ENCODE data around the gene ZBED1. TPM values are rescaled to one million over a fixed set of nuclear protein-coding genes. Genes with fewer than 3 reads are reported as not detected.
"Not testable (repeated sequence)": the region's sequence is repeated elsewhere in the genome, so short reads cannot be mapped to it uniquely, and the experiment has no call there.

Gene ZBED1
- total and polyA plus RNA-seq, 2 donors from 2014 or later: 20.6 to 40.7 TPM

GRCh38 chrX:2536974-2537373 lies 36.2 kb upstream of the ZBED1 start:
- TF ChIP-seq, protein P1, sequence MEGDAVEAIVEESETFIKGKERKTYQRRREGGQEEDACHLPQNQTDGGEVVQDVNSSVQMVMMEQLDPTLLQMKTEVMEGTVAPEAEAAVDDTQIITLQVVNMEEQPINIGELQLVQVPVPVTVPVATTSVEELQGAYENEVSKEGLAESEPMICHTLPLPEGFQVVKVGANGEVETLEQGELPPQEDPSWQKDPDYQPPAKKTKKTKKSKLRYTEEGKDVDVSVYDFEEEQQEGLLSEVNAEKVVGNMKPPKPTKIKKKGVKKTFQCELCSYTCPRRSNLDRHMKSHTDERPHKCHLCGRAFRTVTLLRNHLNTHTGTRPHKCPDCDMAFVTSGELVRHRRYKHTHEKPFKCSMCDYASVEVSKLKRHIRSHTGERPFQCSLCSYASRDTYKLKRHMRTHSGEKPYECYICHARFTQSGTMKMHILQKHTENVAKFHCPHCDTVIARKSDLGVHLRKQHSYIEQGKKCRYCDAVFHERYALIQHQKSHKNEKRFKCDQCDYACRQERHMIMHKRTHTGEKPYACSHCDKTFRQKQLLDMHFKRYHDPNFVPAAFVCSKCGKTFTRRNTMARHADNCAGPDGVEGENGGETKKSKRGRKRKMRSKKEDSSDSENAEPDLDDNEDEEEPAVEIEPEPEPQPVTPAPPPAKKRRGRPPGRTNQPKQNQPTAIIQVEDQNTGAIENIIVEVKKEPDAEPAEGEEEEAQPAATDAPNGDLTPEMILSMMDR (IDR thresholded peaks at IDR 0.05; ENCODE audit: borderline replicate concordance, extremely low read depth, insufficient read depth): no peak
- peaks cover 2% of the 10 kb centered on the region for H3K27me3 ChIP-seq (ENCODE audit: control insufficient read depth, insufficient read depth, low read length)
- DNase-seq (no peak), FAIRE-seq (no peak)
- H3K27ac ChIP-seq (ENCODE audit: low read depth in 2 of 2, low read length in 2 of 2): no peak overlapping the region
- no peaks in the 10 kb centered on the region for H3K9me3 ChIP-seq (ENCODE audit: control insufficient read depth in 2 of 3, insufficient read depth in 1 of 3, low read length in 3 of 3)
- no peaks in the 10 kb centered on the region for H3K36me3 ChIP-seq (ENCODE audit: control insufficient read depth in 2 of 3, insufficient read depth in 3 of 3, low read length in 3 of 3)
- intact Hi-C loops (cut with DNase I): no loop called here
- H3K9ac ChIP-seq (ENCODE audit: low read length in 3 of 3): no peak overlapping the region
- H3K4me3 ChIP-seq (ENCODE audit: low read length in 3 of 3): no peak overlapping the region
- H3K4me1 ChIP-seq (ENCODE audit: control insufficient read depth in 2 of 3, insufficient read depth in 2 of 3, low read depth in 1 of 3, low read length in 3 of 3): no peaks in the 10 kb centered on the region

DNA sequence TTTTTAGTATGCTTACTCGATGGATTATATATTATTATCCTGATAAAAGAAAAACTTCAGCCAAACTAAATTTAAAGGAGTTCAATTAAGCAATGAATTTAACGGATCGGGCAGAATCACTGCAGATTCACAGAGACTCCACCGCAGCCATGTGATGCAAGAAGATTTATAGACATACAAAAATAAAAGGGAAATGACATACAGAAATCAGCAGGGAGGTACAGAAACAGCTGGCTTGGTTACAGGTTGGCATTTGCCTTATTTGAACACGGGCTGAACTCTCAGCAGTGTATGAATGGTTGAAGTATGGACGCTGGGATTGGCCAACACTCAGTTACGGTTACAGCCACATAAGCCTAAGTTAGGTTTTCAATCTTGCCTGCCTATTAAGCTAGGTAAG lies 35.4 kb upstream of the ZBED1 start:
- Histone ChIP-seq H3K9ac (ENCODE audit: low read length in 3 of 3) (no peak overlapping the region), H3K4me1 (ENCODE audit: control insufficient read depth in 2 of 3, insufficient read depth in 2 of 3, low read depth in 1 of 3, low read length in 3 of 3) (no peaks in the 10 kb centered on the region), H3K36me3 (ENCODE audit: control insufficient read depth in 2 of 3, insufficient read depth in 3 of 3, low read length in 3 of 3) (no peaks in the 10 kb centered on the region), H3K27ac (ENCODE audit: low read depth in 2 of 2, low read length in 2 of 2) (no peak overlapping the region), H3K4me3 (ENCODE audit: low read length in 3 of 3) (no peak overlapping the region), H3K9me3 (ENCODE audit: control insufficient read depth in 2 of 3, insufficient read depth in 1 of 3, low read length in 3 of 3) (no peaks in the 10 kb centered on the region), H3K27me3 (ENCODE audit: control insufficient read depth, insufficient read depth, low read length) (peaks cover 2% of the 10 kb centered on the region)
- no peak for DNase-seq
- TF ChIP-seq, protein P1 (IDR thresholded peaks at IDR 0.05; ENCODE audit: borderline replicate concordance, extremely low read depth, insufficient read depth): no peak
- intact Hi-C loops (cut with DNase I): no loop called here
- no peak for FAIRE-seq

GRCh38 chrX:2534261-2535021 lies 33.7 kb upstream of the ZBED1 start:
- H3K9me3 ChIP-seq (ENCODE audit: control insufficient read depth in 2 of 3, insufficient read depth in 1 of 3, low read length in 3 of 3); H3K27me3 ChIP-seq (ENCODE audit: control insufficient read depth, insufficient read depth, low read length); H3K27ac ChIP-seq (ENCODE audit: low read depth in 2 of 2, low read length in 2 of 2); FAIRE-seq; H3K9ac ChIP-seq (ENCODE audit: low read length in 3 of 3); H3K36me3 ChIP-seq (ENCODE audit: control insufficient read depth in 2 of 3, insufficient read depth in 3 of 3, low read length in 3 of 3); H3K4me1 ChIP-seq (ENCODE audit: control insufficient read depth in 2 of 3, insufficient read depth in 2 of 3, low read depth in 1 of 3, low read length in 3 of 3); intact Hi-C loops (cut with DNase I); H3K4me3 ChIP-seq (ENCODE audit: low read length in 3 of 3): not testable (repeated sequence)
- DNase-seq: peak in 1 of 5 donors; percentile 10

- H3K4me3 ChIP-seq (ENCODE audit: low read length in 3 of 3): no peak overlapping the region
- no peak for FAIRE-seq
- H3K9ac ChIP-seq (ENCODE audit: low read length in 3 of 3): no peak overlapping the region
- intact Hi-C loops (cut with DNase I): no loop called here
- H3K4me1 ChIP-seq (ENCODE audit: control insufficient read depth in 2 of 3, insufficient read depth in 2 of 3, low read depth in 1 of 3, low read length in 3 of 3): no peaks in the 10 kb centered on the region
- H3K9me3 ChIP-seq (ENCODE audit: control insufficient read depth in 2 of 3, insufficient read depth in 1 of 3, low read length in 3 of 3): no peaks in the 10 kb centered on the region
- peaks cover 2% of the 10 kb centered on the region for H3K27me3 ChIP-seq (ENCODE audit: control insufficient read depth, insufficient read depth, low read length)
- no peaks in the 10 kb centered on the region for H3K36me3 ChIP-seq (ENCODE audit: control insufficient read depth in 2 of 3, insufficient read depth in 3 of 3, low read length in 3 of 3)
- peak in 1 of 5 donors; percentile 9 for DNase-seq
- H3K27ac ChIP-seq (ENCODE audit: low read depth in 2 of 2, low read length in 2 of 2): no peak overlapping the region
- TF ChIP-seq, protein P1 (IDR thresholded peaks at IDR 0.05; ENCODE audit: borderline replicate concordance, extremely low read depth, insufficient read depth): no peak
These were observed 32.6 kb upstream of the ZBED1 start for GRCh38 chrX:2533424-2533823.
